GM04504 (cell line): Measurements from ENCODE around the gene PHF2.

ENCODE experiments used
- DNase-seq: peaks from one replicate; pipeline ENCODE4 v3.0.0-alpha.2; 2012; ENCODE audit warnings: low read depth

The PHF2 gene

GRCh38 chr9:93568169-93568568 lies 8.2 kb upstream of the PHF2 start:
- DNase-seq, result no peak

- no peak for DNase-seq
Measured at GRCh38 chr9:93569621-93570174, 6.7 kb upstream of the PHF2 start.

- no peak for DNase-seq
Measured at GRCh38 chr9:93572221-93572620, 4.2 kb upstream of the PHF2 start.

- DNase-seq, result no peak
Measured at GRCh38 chr9:93572636-93573515, 3.5 kb upstream of the PHF2 start.

- no peak for DNase-seq
Measured at GRCh38 chr9:93573516-93573828, 2.9 kb upstream of the PHF2 start.

GRCh38 chr9:93574091-93574899 lies 2.1 kb upstream of the PHF2 start:
- no peak for DNase-seq

- DNase-seq, result no peak
Measured at GRCh38 chr9:93574900-93575795, 1.2 kb upstream of the PHF2 start.

GRCh38 chr9:93575796-93576257 lies 557 bp upstream of the PHF2 start:
- DNase-seq, result no peak

- DNase-seq, result no peak
Measured at GRCh38 chr9:93577078-93577974, 942 bp downstream of the PHF2 start.

- DNase-seq, result no peak
Measured at GRCh38 chr9:93577975-93578682, 1.7 kb downstream of the PHF2 start.

- DNase-seq, result no peak
Measured at GRCh38 chr9:93578844-93579243, 2.5 kb downstream of the PHF2 start.

- DNase-seq, result no peak
Measured at GRCh38 chr9:93579711-93580516, 3.5 kb downstream of the PHF2 start.

- DNase-seq, result no peak
Measured at GRCh38 chr9:93580654-93581380, 4.4 kb downstream of the PHF2 start.

- DNase-seq, result no peak
Measured at GRCh38 chr9:93582115-93582514, 5.7 kb downstream of the PHF2 start.

GRCh38 chr9:93582550-93582949 lies 6.2 kb downstream of the PHF2 start:
- no peak for DNase-seq

- DNase-seq, result no peak
Measured at GRCh38 chr9:93585259-93585658, 8.9 kb downstream of the PHF2 start.

- no peak for DNase-seq
Measured at GRCh38 chr9:93585695-93586094, 9.3 kb downstream of the PHF2 start.

GRCh38 chr9:93586290-93587057 lies 10.1 kb downstream of the PHF2 start:
- no peak for DNase-seq
